ENCODE measurements around the gene LOXHD1. TPM values are rescaled to one million over a fixed set of nuclear protein-coding genes. Genes with fewer than 3 reads are reported as not detected.

LOXHD1 gene
- total RNA-seq, 4 donors from 2014 or later, result 1.7 to 4.9 (median 3.2) TPM

DNA sequence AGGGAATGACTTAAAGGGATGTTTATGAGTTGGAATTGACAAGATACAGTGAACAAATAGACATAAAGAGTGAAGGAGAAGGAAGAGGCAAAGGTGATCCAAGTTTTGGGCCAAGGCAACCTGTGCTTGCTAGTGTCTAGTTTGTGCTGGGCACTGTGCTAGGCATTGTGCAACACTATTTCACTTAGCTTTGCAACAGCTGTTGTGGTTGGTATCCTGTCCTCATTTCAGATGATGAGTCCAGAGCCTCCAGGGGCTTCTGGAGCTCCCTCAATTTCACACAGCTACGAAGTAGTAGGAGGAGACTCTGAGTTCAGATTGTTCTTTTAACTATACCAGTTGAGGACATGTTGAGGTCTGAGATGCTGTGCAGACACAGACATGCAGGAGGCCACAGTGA, 18.1 kb upstream of the LOXHD1 start:
- ATAC-seq (ENCODE audit: low FRiP score) (no peak), DNase-seq (ENCODE audit: low spot score) (no peak)
- no peak for TF ChIP-seq CTCF (IDR thresholded peaks at IDR 0.05)

GRCh38 chr18:46672062-46672970, 15.3 kb upstream of the LOXHD1 start:
- TF ChIP-seq CTCF (IDR thresholded peaks at IDR 0.05), result no peak
- DNase-seq (ENCODE audit: low spot score), result no peak
- no peak for ATAC-seq (ENCODE audit: low FRiP score)

DNA sequence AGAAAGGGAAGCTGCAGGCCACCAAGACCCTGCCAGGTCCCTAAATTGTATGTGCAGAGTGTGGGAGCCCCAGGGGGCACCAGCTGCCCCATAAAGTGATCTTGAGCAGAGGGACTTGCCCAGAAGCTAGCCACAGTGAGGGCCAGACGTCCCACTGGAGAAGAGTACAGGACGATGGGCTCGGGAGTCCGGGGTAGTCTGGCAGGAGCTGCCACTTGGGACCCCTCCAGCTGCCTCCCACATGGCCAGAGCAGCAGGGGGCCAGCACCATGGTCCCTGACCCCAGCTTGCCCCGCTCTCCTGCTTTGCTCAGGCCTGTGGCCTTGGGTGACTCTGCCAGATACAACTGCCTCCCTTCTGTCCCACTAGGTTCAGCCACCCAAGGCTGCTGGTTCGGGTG, 11.7 kb upstream of the LOXHD1 start:
- no peak for DNase-seq (ENCODE audit: low spot score)
- no peak for TF ChIP-seq CTCF (IDR thresholded peaks at IDR 0.05)

GRCh38 chr18:46668135-46668534, 11.1 kb upstream of the LOXHD1 start:
- DNase-seq (ENCODE audit: low spot score), result no peak
- no peak for ATAC-seq (ENCODE audit: low FRiP score)
- no peak for TF ChIP-seq CTCF (IDR thresholded peaks at IDR 0.05)

More for the DNA sequence above, 11.7 kb upstream of the LOXHD1 start:
- ATAC-seq (ENCODE audit: low FRiP score), result no peak

GRCh38 chr18:46663539-46663938, 6.5 kb upstream of the LOXHD1 start:
- no peak for TF ChIP-seq CTCF (IDR thresholded peaks at IDR 0.05)
- DNase-seq (ENCODE audit: low spot score) (no peak), ATAC-seq (ENCODE audit: low FRiP score) (no peak)

DNA sequence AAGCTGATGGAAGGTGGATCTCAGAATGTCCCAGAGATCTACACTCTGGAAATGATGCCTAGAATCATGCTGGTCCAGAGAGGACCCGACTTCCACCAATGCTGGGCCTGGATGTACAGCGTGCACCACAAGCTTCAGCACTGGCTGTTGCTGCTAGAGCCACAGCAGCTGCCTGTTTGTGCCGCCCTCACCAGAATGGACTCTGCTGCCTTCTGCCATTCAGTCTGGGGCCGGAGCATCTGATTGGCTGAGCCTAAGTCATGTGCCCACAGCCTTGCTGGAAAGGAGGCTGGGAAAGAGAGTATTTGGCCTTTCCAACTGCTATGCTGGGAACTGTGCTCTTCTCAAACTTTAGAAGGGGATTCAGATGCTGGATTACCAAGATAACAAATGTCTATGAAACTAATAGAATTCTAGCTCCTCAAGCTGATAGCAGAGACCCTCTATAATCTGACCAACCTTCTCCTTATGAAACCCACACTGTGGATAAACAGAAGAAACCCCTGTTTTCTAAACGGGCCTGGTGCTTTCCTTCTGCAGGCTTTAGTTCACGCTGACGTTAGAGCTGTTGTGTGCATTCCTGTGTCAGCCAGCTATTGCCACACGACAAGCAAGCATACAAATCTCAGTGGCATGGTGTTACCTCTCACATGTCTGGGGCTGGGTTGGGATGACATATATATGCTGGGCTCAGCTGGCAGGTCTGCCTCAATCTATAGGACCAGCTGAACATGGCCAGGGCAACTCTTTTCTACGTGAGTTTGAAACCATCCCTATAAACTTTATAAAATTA, 4.1 kb upstream of the LOXHD1 start:
- ATAC-seq (ENCODE audit: low FRiP score), result no peak
- no peak for DNase-seq (ENCODE audit: low spot score)
- TF ChIP-seq CTCF (IDR thresholded peaks at IDR 0.05), result no peak
